IPS-15b (cell line): ENCODE measurements around the gene CYP4F12.
A peak's percentile ranks its signal among the peaks of the same experiment; 100 is the strongest.

Source experiments
- H3K27me3 ChIP-seq: one replicate; pipeline ENCODE4 v1.6.1; 2013; ENCODE audit warnings: low read length; ENCODE audit not compliant: control insufficient read depth, insufficient read depth
- H3K36me3 ChIP-seq: one replicate; pipeline ENCODE4 v1.6.1; 2013; ENCODE audit warnings: low read length; ENCODE audit not compliant: control insufficient read depth, insufficient read depth
- H3K4me1 ChIP-seq: one replicate; pipeline ENCODE4 v1.6.1; 2013; ENCODE audit warnings: mild to moderate bottlenecking, low read length; ENCODE audit not compliant: control insufficient read depth, insufficient read depth
- H3K4me3 ChIP-seq: one replicate; pipeline ENCODE4 v1.5.1; 2013; ENCODE audit warnings: low read depth, low read length
- H3K9ac ChIP-seq: one replicate; pipeline ENCODE4 v1.6.1; 2013; ENCODE audit warnings: low read depth, mild to moderate bottlenecking, low read length
- H3K9me3 ChIP-seq: one replicate; pipeline ENCODE4 v1.6.1; 2013; ENCODE audit warnings: mild to moderate bottlenecking, low read length; ENCODE audit not compliant: control insufficient read depth, insufficient read depth

CYP4F12 gene

GRCh38 chr19:15672580-15673175 is at the start of gene CYP4F12:
Gene CYP4F12 (plus strand): TSS chr19:15673087. CDS start chr19:15673530, 443 bp downstream.
- H3K36me3 ChIP-seq = no peaks in the 10 kb centered on the region
- no peaks in the 10 kb centered on the region for H3K9me3 ChIP-seq
- no peaks in the 10 kb centered on the region for H3K27me3 ChIP-seq
- H3K9ac ChIP-seq = no peak within 1 kb of the TSS
- H3K4me3 ChIP-seq = no peak within 1 kb of the TSS
- no peaks in the 10 kb centered on the region for H3K4me1 ChIP-seq

GRCh38 chr19:15623711-15624318 is 49.1 kb upstream of the CYP4F12 start:
- no peaks in the 10 kb centered on the region for H3K36me3 ChIP-seq
- no peaks in the 10 kb centered on the region for H3K9me3 ChIP-seq
- H3K27me3 ChIP-seq = peaks cover 4% of the 10 kb centered on the region
- no peaks in the 10 kb centered on the region for H3K4me1 ChIP-seq
- H3K4me3 ChIP-seq = no peak overlapping the region
- no peak overlapping the region for H3K9ac ChIP-seq

- Histone ChIP-seq H3K36me3 (no peaks in the 10 kb centered on the region), H3K4me1 (no peaks in the 10 kb centered on the region), H3K9ac (no peak overlapping the region), H3K9me3 (no peaks in the 10 kb centered on the region), H3K4me3 (peak overlapping the region; percentile 57), H3K27me3 (peaks cover 2% of the 10 kb centered on the region)
Measured at GRCh38 chr19:15628236-15629002, 44.5 kb upstream of the CYP4F12 start.

- no peaks in the 10 kb centered on the region for H3K4me1 ChIP-seq
- H3K9ac ChIP-seq = peak overlapping the region; percentile 41
- no peaks in the 10 kb centered on the region for H3K36me3 ChIP-seq
- H3K4me3 ChIP-seq = peak overlapping the region; percentile 57
- peaks cover 2% of the 10 kb centered on the region for H3K27me3 ChIP-seq
- no peaks in the 10 kb centered on the region for H3K9me3 ChIP-seq
Measured at GRCh38 chr19:15629003-15629880, 43.6 kb upstream of the CYP4F12 start.

GRCh38 chr19:15631817-15632216 is 41.1 kb upstream of the CYP4F12 start:
- no peak overlapping the region for H3K9ac ChIP-seq
- H3K4me1 ChIP-seq = no peaks in the 10 kb centered on the region
- no peaks in the 10 kb centered on the region for H3K36me3 ChIP-seq
- H3K4me3 ChIP-seq = no peak overlapping the region
- H3K9me3 ChIP-seq = no peaks in the 10 kb centered on the region
- no peaks in the 10 kb centered on the region for H3K27me3 ChIP-seq

- Histone ChIP-seq H3K27me3 (no peaks in the 10 kb centered on the region), H3K9me3 (no peaks in the 10 kb centered on the region), H3K36me3 (no peaks in the 10 kb centered on the region), H3K4me1 (no peaks in the 10 kb centered on the region), H3K9ac (no peak overlapping the region), H3K4me3 (no peak overlapping the region)
Measured at GRCh38 chr19:15633082-15633835, 39.6 kb upstream of the CYP4F12 start.

GRCh38 chr19:15634105-15634504 is 38.8 kb upstream of the CYP4F12 start:
- no peaks in the 10 kb centered on the region for H3K27me3 ChIP-seq
- no peak overlapping the region for H3K4me3 ChIP-seq
- no peaks in the 10 kb centered on the region for H3K36me3 ChIP-seq
- H3K4me1 ChIP-seq = no peaks in the 10 kb centered on the region
- no peaks in the 10 kb centered on the region for H3K9me3 ChIP-seq
- H3K9ac ChIP-seq = no peak overlapping the region

GRCh38 chr19:15635016-15635805 is 37.7 kb upstream of the CYP4F12 start:
- no peak overlapping the region for H3K4me3 ChIP-seq
- no peaks in the 10 kb centered on the region for H3K4me1 ChIP-seq
- no peaks in the 10 kb centered on the region for H3K27me3 ChIP-seq
- no peak overlapping the region for H3K9ac ChIP-seq
- no peaks in the 10 kb centered on the region for H3K36me3 ChIP-seq
- no peaks in the 10 kb centered on the region for H3K9me3 ChIP-seq

- Histone ChIP-seq H3K27me3 (no peaks in the 10 kb centered on the region), H3K4me3 (no peak overlapping the region), H3K9me3 (no peaks in the 10 kb centered on the region), H3K9ac (no peak overlapping the region), H3K36me3 (no peaks in the 10 kb centered on the region), H3K4me1 (no peaks in the 10 kb centered on the region)
Measured at GRCh38 chr19:15636026-15636425, 36.9 kb upstream of the CYP4F12 start.

GRCh38 chr19:15639596-15639995 is 33.3 kb upstream of the CYP4F12 start:
- no peak overlapping the region for H3K9ac ChIP-seq
- peaks cover 2% of the 10 kb centered on the region for H3K9me3 ChIP-seq

More at GRCh38 chr19:15639596-15639995, 33.3 kb upstream of the CYP4F12 start:
- Histone ChIP-seq H3K36me3 (no peaks in the 10 kb centered on the region), H3K4me1 (no peaks in the 10 kb centered on the region), H3K27me3 (no peaks in the 10 kb centered on the region), H3K4me3 (no peak overlapping the region)
